ENCODE measurements around the gene PIWIL4. TPM values are rescaled to one million over a fixed set of nuclear protein-coding genes. Genes with fewer than 3 reads are reported as not detected.

The PIWIL4 gene
- total RNA-seq = 4.5 TPM

DNA sequence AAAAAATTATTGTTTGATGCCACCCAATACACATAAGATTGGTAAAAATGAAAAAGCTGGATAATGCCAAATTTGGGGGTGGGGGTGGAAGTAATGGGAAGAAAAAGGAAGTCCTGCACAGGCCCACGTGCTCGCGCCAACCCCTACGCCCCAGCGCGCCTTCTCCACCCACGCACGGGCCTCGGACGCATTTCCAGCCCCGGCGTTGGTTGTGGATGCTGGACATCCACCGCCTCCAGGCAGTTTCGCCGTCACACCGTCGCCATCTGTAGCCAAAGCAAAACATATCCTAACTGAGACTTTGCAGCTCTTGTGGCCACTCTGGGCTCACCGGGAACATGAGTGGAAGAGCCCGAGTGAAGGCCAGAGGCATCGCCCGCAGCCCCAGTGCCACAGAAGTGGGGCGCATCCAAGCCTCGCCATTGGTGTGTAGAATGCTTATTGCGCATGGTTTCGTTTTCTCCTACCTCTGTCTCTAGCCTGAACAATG, at the start of gene PIWIL4:
TSS of gene PIWIL4 (plus strand) at position 188 of the 490 bp plus-strand sequence. CDS start at position 339, 151 bp downstream.
- no peaks in the 10 kb centered on the region for H3K27me3 ChIP-seq
- no peak within 1 kb of the TSS for H3K4me3 ChIP-seq
- peaks cover 0 to 10% of the 10 kb centered on the region in 2 donors for H3K4me1 ChIP-seq
- no peak for TF ChIP-seq CTCF (IDR thresholded peaks at IDR 0.05)
- no peak for DNase-seq (ENCODE audit: low spot score in 2 of 2)
- H3K27ac ChIP-seq = no peak within 1 kb of the TSS
- H3K9me3 ChIP-seq = no peaks in the 10 kb centered on the region
- intact Hi-C loops (cut with DNase I) = no loop called here
- no peaks in the 10 kb centered on the region for H3K36me3 ChIP-seq

DNA sequence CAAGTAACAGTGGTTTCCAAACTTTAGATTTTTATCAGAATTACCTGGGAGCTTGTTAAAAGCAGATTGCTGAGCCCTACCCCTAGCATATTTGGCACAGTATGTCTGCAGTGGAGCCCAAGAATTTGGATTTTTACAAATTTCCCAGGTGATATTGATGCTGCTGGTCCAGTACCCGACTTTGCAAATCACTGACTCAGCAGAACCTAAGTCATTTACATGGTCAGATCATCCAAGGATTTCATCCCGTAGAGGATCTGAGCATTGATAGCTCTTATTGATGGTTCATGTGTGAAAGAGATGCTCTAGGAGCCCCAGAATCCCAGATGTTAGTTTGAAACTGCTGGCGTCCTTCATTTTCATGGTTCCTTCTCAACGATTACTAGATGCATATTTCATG, 48.9 kb upstream of the PIWIL4 start:
- no peak overlapping the region for H3K4me3 ChIP-seq
- no peak for TF ChIP-seq CTCF (IDR thresholded peaks at IDR 0.05)
- DNase-seq (ENCODE audit: low spot score in 2 of 2) = no peak
- H3K36me3 ChIP-seq = no peaks in the 10 kb centered on the region
- no peaks in the 10 kb centered on the region for H3K9me3 ChIP-seq
- H3K27me3 ChIP-seq = no peaks in the 10 kb centered on the region
- H3K27ac ChIP-seq = no peak overlapping the region
- H3K4me1 ChIP-seq = no peaks in the 10 kb centered on the region
- intact Hi-C loops (cut with DNase I) = no loop called here

- H3K27ac ChIP-seq = peak overlapping the region in 1 of 2 donors; percentile 16
- DNase-seq (ENCODE audit: low spot score in 2 of 2) = no peak
- no peak overlapping the region for H3K4me3 ChIP-seq
- H3K9me3 ChIP-seq = no peaks in the 10 kb centered on the region
- H3K36me3 ChIP-seq = no peaks in the 10 kb centered on the region
- TF ChIP-seq CTCF (IDR thresholded peaks at IDR 0.05) = peak; percentile 50 to 71 (median 53)
- H3K27me3 ChIP-seq = no peaks in the 10 kb centered on the region
- no peaks in the 10 kb centered on the region for H3K4me1 ChIP-seq
- intact Hi-C loops (cut with DNase I) = loop anchor here (1.0 kb wide), 1 partner anchor 44 kb away; no protein-coding TSS in a partner anchor
Measured at GRCh38 chr11:94519478-94520084, 47.6 kb upstream of the PIWIL4 start.

DNA sequence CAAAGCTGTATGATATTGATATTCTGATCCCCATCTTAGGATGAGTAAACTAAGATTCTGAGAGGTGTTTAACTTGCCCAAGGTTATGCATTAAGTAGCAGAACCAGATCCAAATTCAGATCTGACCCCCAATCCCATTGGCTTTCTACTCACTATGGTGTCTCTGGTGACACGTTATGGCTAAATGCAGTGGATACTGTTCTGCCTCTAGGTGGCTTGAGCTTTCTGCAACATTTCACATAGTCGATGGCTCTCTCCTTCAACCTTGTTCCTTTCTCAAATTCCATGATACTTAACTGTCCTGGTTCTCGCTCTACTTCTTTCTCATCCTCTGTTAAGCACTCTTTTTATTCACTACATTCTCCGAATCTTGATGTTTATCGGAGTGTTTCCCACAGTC, 45.5 kb upstream of the PIWIL4 start:
- H3K27ac ChIP-seq = no peak overlapping the region
- DNase-seq (ENCODE audit: low spot score in 2 of 2) = no peak
- H3K36me3 ChIP-seq = no peaks in the 10 kb centered on the region
- H3K27me3 ChIP-seq = no peaks in the 10 kb centered on the region
- H3K4me3 ChIP-seq = no peak overlapping the region
- no peaks in the 10 kb centered on the region for H3K4me1 ChIP-seq
- intact Hi-C loops (cut with DNase I) = no loop called here
- H3K9me3 ChIP-seq = no peaks in the 10 kb centered on the region
- TF ChIP-seq CTCF (IDR thresholded peaks at IDR 0.05) = peak; percentile 6 to 33 (median 13)

GRCh38 chr11:94524341-94524740, 42.8 kb upstream of the PIWIL4 start:
- no peak for DNase-seq (ENCODE audit: low spot score in 2 of 2)
- no peaks in the 10 kb centered on the region for H3K4me1 ChIP-seq
- no peaks in the 10 kb centered on the region for H3K9me3 ChIP-seq
- intact Hi-C loops (cut with DNase I) = no loop called here
- no peak overlapping the region for H3K4me3 ChIP-seq
- TF ChIP-seq CTCF (IDR thresholded peaks at IDR 0.05) = no peak
- no peaks in the 10 kb centered on the region for H3K27me3 ChIP-seq
- no peak overlapping the region for H3K27ac ChIP-seq
- no peaks in the 10 kb centered on the region for H3K36me3 ChIP-seq
